ENCODE data around the gene JAZF1.

JAZF1 gene

GRCh38 chr7:28096713-28097112 is 83.9 kb downstream of the JAZF1 start:
- peak; percentile 55 for DNase-seq

GRCh38 chr7:28095231-28095630 is 85.4 kb downstream of the JAZF1 start:
- no peak for DNase-seq

GRCh38 chr7:28093623-28094232 is 86.9 kb downstream of the JAZF1 start:
- DNase-seq = peak; percentile 48

- no peak for DNase-seq
These were observed 89.4 kb downstream of the JAZF1 start for GRCh38 chr7:28091190-28091589.

GRCh38 chr7:28088901-28089714 is 91.5 kb downstream of the JAZF1 start:
- no peak for DNase-seq

GRCh38 chr7:28088032-28088431 is 92.6 kb downstream of the JAZF1 start:
- DNase-seq = no peak

GRCh38 chr7:28086198-28086597 is 94.4 kb downstream of the JAZF1 start:
- DNase-seq = no peak

- no peak for DNase-seq
These were observed 96.3 kb downstream of the JAZF1 start for GRCh38 chr7:28083998-28084985.

GRCh38 chr7:28083164-28083997 is 97.2 kb downstream of the JAZF1 start:
- no peak for DNase-seq

GRCh38 chr7:28082071-28082470 is 98.5 kb downstream of the JAZF1 start:
- DNase-seq = no peak

GRCh38 chr7:28081016-28081415 is 99.6 kb downstream of the JAZF1 start:
- no peak for DNase-seq

- DNase-seq = peak; percentile 57
These were observed 102.3 kb downstream of the JAZF1 start for GRCh38 chr7:28078036-28078901.

GRCh38 chr7:28077616-28078015 is 103.0 kb downstream of the JAZF1 start:
- DNase-seq = no peak

- no peak for DNase-seq
These were observed 104.0 kb downstream of the JAZF1 start for GRCh38 chr7:28076423-28077200.

GRCh38 chr7:28075674-28076358 is 104.8 kb downstream of the JAZF1 start:
- DNase-seq = no peak

GRCh38 chr7:28072876-28073514 is 107.6 kb downstream of the JAZF1 start:
- DNase-seq = no peak

GRCh38 chr7:28071570-28071969 is 109.0 kb downstream of the JAZF1 start:
- DNase-seq = no peak

- DNase-seq = no peak
These were observed 110.1 kb downstream of the JAZF1 start for GRCh38 chr7:28070297-28071055.

- peak; percentile 22 for DNase-seq
These were observed 110.8 kb downstream of the JAZF1 start for GRCh38 chr7:28069807-28070206.

Measured in kidney glomerular epithelial cell (primary cell).